H9 (cell line): ENCODE data around the gene AQP7. TPM values are rescaled to one million over a fixed set of nuclear protein-coding genes. Genes with fewer than 3 reads are reported as not detected.

Experiments used
- DNase-seq: peaks from one replicate; pipeline ENCODE4 v3.0.0-alpha.2; 2017
- H2AFZ ChIP-seq: one replicate; pipeline ENCODE4 v1.6.1; 2013; ENCODE audit warnings: mild to moderate bottlenecking, low read length, control low read depth, moderate library complexity
- H2AK5ac ChIP-seq: 2 replicates; pipeline ENCODE4 v1.6.1; 2013; ENCODE audit warnings: low read length, control low read depth, mixed read lengths; ENCODE audit not compliant: insufficient read length
- H2BK120ac ChIP-seq: one replicate; pipeline ENCODE4 v1.6.1; 2013; ENCODE audit warnings: low read depth, mild to moderate bottlenecking, low read length, control low read depth, inconsistent platforms; ENCODE audit not compliant: poor library complexity, severe bottlenecking
- H2BK12ac ChIP-seq: 2 replicates; pipeline ENCODE4 v1.6.1; 2013; ENCODE audit warnings: low read length, control low read depth, mixed read lengths, low read depth; ENCODE audit not compliant: insufficient read length
- H2BK15ac ChIP-seq: 2 replicates; pipeline ENCODE4 v1.6.1; 2013; ENCODE audit warnings: low read depth, low read length, control low read depth
- H2BK20ac ChIP-seq: one replicate; pipeline ENCODE4 v1.6.1; 2013; ENCODE audit warnings: low read depth, mild to moderate bottlenecking, low read length, control low read depth, inconsistent platforms; ENCODE audit not compliant: poor library complexity, severe bottlenecking
- H2BK5ac ChIP-seq: 2 replicates; pipeline ENCODE4 v1.6.1; 2013; ENCODE audit warnings: low read length, control low read depth, mixed read lengths; ENCODE audit not compliant: insufficient read length
- H3K14ac ChIP-seq: 2 replicates; pipeline ENCODE4 v1.6.1; 2013; ENCODE audit warnings: low read length, control low read depth; ENCODE audit not compliant: insufficient read depth
- H3K18ac ChIP-seq: 2 replicates; pipeline ENCODE4 v1.6.1; 2013; ENCODE audit warnings: low read depth, mild to moderate bottlenecking, mixed read lengths, low read length, control low read depth; ENCODE audit not compliant: insufficient read length
- H3K23ac ChIP-seq: 2 replicates; pipeline ENCODE4 v1.6.1; 2013; ENCODE audit warnings: low read length, control low read depth, mixed read lengths, low read depth; ENCODE audit not compliant: insufficient read length
- H3K23me2 ChIP-seq: 2 replicates; pipeline ENCODE4 v1.6.1; 2013; ENCODE audit warnings: low read depth, mild to moderate bottlenecking, mixed read lengths, low read length, control low read depth; ENCODE audit not compliant: insufficient read length, poor library complexity, severe bottlenecking
- H3K27ac ChIP-seq: 2 replicates; pipeline ENCODE4 v1.5.1; 2013; ENCODE audit warnings: low read length, control low read depth, mixed read lengths, low read depth; ENCODE audit not compliant: insufficient read length
- H3K27me3 ChIP-seq: 2 replicates; pipeline ENCODE4 v1.6.1; 2013; ENCODE audit warnings: low read length, control low read depth, inconsistent platforms; ENCODE audit not compliant: insufficient read depth
- H3K4ac ChIP-seq: 2 replicates; pipeline ENCODE4 v1.6.1; 2013; ENCODE audit warnings: low read depth, mild to moderate bottlenecking, control low read depth, inconsistent platforms, low read length, moderate library complexity
- H3K4me1 ChIP-seq: 2 replicates; pipeline ENCODE4 v1.6.1; 2013; ENCODE audit warnings: low read length, control low read depth, inconsistent platforms; ENCODE audit not compliant: insufficient read depth
- H3K4me2 ChIP-seq: 2 replicates; pipeline ENCODE4 v1.6.1; 2013; ENCODE audit warnings: low read length, control low read depth, mixed read lengths; ENCODE audit not compliant: insufficient read length, insufficient read depth
- H3K56ac ChIP-seq: 2 replicates; pipeline ENCODE4 v1.6.1; 2013; ENCODE audit warnings: low read depth, mild to moderate bottlenecking, mixed read lengths, low read length, control low read depth; ENCODE audit not compliant: insufficient read length
- H3K79me1 ChIP-seq: 2 replicates; pipeline ENCODE4 v1.6.1; 2013; ENCODE audit warnings: low read depth, mild to moderate bottlenecking, moderate library complexity, low read length, control low read depth, inconsistent platforms; ENCODE audit not compliant: insufficient read depth, poor library complexity, severe bottlenecking
- H3K79me2 ChIP-seq: 2 replicates; pipeline ENCODE4 v1.6.1; 2013; ENCODE audit warnings: low read length, control low read depth, inconsistent platforms; ENCODE audit not compliant: insufficient read depth
- H3K9ac ChIP-seq: 2 replicates; pipeline ENCODE4 v1.6.1; 2013; ENCODE audit warnings: low read length, control low read depth, mixed read lengths; ENCODE audit not compliant: insufficient read length; ENCODE audit errors: extremely low read depth
- H3K9me3 ChIP-seq: one replicate; pipeline ENCODE4 v1.6.1; 2013; ENCODE audit warnings: low read depth, low read length, inconsistent platforms; ENCODE audit not compliant: control insufficient read depth
- H3T11ph ChIP-seq: one replicate; pipeline ENCODE4 v1.6.1; 2013; ENCODE audit warnings: mild to moderate bottlenecking, low read length, control low read depth, inconsistent platforms
- H4K20me1 ChIP-seq: one replicate; pipeline ENCODE4 v1.6.1; 2013; ENCODE audit not compliant: control insufficient read depth, insufficient read length, insufficient read depth
- H4K5ac ChIP-seq: 2 replicates; pipeline ENCODE4 v1.6.1; 2013; ENCODE audit warnings: low read depth, mild to moderate bottlenecking, mixed read lengths, low read length, control low read depth; ENCODE audit not compliant: insufficient read length
- H4K8ac ChIP-seq: replicated peaks from 2 replicates; pipeline ENCODE4 v1.6.1; 2013; ENCODE audit warnings: low read length, control low read depth, mixed read lengths, low read depth; ENCODE audit not compliant: insufficient read length
- H4K91ac ChIP-seq: 2 replicates; pipeline ENCODE4 v1.6.1; 2013; ENCODE audit warnings: low read depth, mild to moderate bottlenecking, moderate library complexity, mixed read lengths, low read length, control low read depth; ENCODE audit not compliant: insufficient read length
- H3K27ac Mint-ChIP-seq, 3 experiments: 2 replicates in 2 of 3; 3 replicates in 1 of 3; pipeline ENCODE4 v1.8.0; 2020 to 2021; ENCODE audit warnings: mixed read lengths in 3 of 3, mild to moderate bottlenecking in 1 of 3, moderate library complexity in 1 of 3
- H3K27me3 Mint-ChIP-seq: 2 replicates; pipeline ENCODE4 v1.8.0; 2021; ENCODE audit warnings: low read depth, mild to moderate bottlenecking, moderate library complexity, mixed read lengths
- H3K36me3 Mint-ChIP-seq, 3 experiments: 2 replicates in 2 of 3; 3 replicates in 1 of 3; pipeline ENCODE4 v1.8.0; 2020 to 2021; ENCODE audit warnings: low read depth in 3 of 3, mixed read lengths in 3 of 3; ENCODE audit not compliant: insufficient read depth in 1 of 3
- H3K4me1 Mint-ChIP-seq, 2 experiments: 2 replicates each; pipeline ENCODE4 v1.8.0; 2020; ENCODE audit warnings: mixed read lengths in 2 of 2
- H3K4me3 Mint-ChIP-seq, 2 experiments: 2 replicates in 1 of 2; 3 replicates in 1 of 2; pipeline ENCODE4 v1.8.0; 2020 to 2021; ENCODE audit warnings: mild to moderate bottlenecking in 2 of 2, mixed read lengths in 2 of 2, moderate library complexity in 1 of 2
- H3K9me3 Mint-ChIP-seq, 2 experiments: 2 replicates in 1 of 2; 3 replicates in 1 of 2; pipeline ENCODE4 v1.8.0; 2020; ENCODE audit warnings: mild to moderate bottlenecking in 2 of 2, mixed read lengths in 2 of 2, moderate library complexity in 1 of 2
- WGBS: extraction: QIAGEN DNeasy Blood & Tissue Kit; methylation state at CpG from one replicate; pipeline ENCODE4 v1.1.7; 2013; ENCODE audit warnings: missing lambda C conversion rate, low lambda C conversion rate, mixed read lengths; ENCODE audit not compliant: insufficient read length; ENCODE audit errors: extremely low coverage; 5-methylcytosine and 5-hydroxymethylcytosine counted together
- total RNA-seq: library from RNA; stranded (reverse); gene quantifications from 2 replicates; pipeline ENCODE4 v1.2.1, GENCODE V29; 2021
- TF ChIP-seq, protein P1 (sequence below): fragments of 200-600 bp; sonication (generic); conservative IDR thresholded peaks from 3 replicates; pipeline ENCODE4 v1.8.0; 2021; ENCODE audit warnings: antibody characterized with exemption, mild to moderate bottlenecking

Gene AQP7
- total RNA-seq, 1 experiment from 2014 or later = not detected

DNA sequence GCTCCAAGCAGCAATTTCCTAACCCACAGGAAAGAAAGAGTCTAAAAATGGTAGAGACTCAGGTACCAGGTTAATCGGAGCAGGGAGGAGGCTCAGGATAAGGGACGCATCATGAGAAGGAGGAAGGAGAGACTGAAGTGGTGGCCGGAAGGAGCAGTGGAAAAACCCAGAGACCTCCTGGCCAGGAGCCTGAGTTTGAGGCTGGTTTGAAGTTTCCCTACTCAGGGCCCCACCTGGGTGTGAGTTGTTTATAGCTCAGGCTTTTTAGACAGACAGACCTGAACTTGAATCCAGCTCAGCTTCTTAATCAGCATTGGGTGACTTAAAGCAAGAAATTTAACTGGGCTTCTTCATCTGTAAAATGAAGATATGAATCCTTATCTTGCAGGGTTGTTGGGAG is 11.9 kb upstream of the AQP7 start:
- no peak overlapping the region for H4K5ac ChIP-seq
- no peak overlapping the region for H2AFZ ChIP-seq
- H3K18ac ChIP-seq = no peak overlapping the region
- no peak overlapping the region for H2BK15ac ChIP-seq
- H3K79me1 ChIP-seq = no peaks in the 10 kb centered on the region
- no peak overlapping the region for H3K23ac ChIP-seq
- no peak overlapping the region for H4K8ac ChIP-seq
- WGBS = no CpG with 5 or more reads among the region's 3 CpGs
- H2BK5ac ChIP-seq = no peak overlapping the region
- no peaks in the 10 kb centered on the region for H3K79me2 ChIP-seq
- no peaks in the 10 kb centered on the region for H3K9me3 Mint-ChIP-seq
- H2BK12ac ChIP-seq = no peak overlapping the region
- no peak overlapping the region for H4K91ac ChIP-seq
- H3K27ac Mint-ChIP-seq = no peak overlapping the region; a peak in 1 of 7 replicates
- H2BK20ac ChIP-seq = no peak overlapping the region
- H2AK5ac ChIP-seq = no peak overlapping the region
- H3K27me3 Mint-ChIP-seq = peaks cover 5% of the 10 kb centered on the region
- H3K4me2 ChIP-seq = no peak overlapping the region
- H3T11ph ChIP-seq = no peak overlapping the region
- H3K9me3 ChIP-seq = no peaks in the 10 kb centered on the region
- no peak overlapping the region for H3K14ac ChIP-seq
- H3K36me3 Mint-ChIP-seq = no peaks in the 10 kb centered on the region
- H2BK120ac ChIP-seq = no peak overlapping the region
- H3K4me3 Mint-ChIP-seq = no peak overlapping the region
- no peak overlapping the region for H3K56ac ChIP-seq
- H4K20me1 ChIP-seq = no peaks in the 10 kb centered on the region
- H3K4ac ChIP-seq = no peak overlapping the region
- no peak for DNase-seq
- H3K27me3 ChIP-seq = no peaks in the 10 kb centered on the region
- H3K27ac ChIP-seq = no peak overlapping the region
- H3K4me1 ChIP-seq = no peaks in the 10 kb centered on the region
- TF ChIP-seq, protein P1, sequence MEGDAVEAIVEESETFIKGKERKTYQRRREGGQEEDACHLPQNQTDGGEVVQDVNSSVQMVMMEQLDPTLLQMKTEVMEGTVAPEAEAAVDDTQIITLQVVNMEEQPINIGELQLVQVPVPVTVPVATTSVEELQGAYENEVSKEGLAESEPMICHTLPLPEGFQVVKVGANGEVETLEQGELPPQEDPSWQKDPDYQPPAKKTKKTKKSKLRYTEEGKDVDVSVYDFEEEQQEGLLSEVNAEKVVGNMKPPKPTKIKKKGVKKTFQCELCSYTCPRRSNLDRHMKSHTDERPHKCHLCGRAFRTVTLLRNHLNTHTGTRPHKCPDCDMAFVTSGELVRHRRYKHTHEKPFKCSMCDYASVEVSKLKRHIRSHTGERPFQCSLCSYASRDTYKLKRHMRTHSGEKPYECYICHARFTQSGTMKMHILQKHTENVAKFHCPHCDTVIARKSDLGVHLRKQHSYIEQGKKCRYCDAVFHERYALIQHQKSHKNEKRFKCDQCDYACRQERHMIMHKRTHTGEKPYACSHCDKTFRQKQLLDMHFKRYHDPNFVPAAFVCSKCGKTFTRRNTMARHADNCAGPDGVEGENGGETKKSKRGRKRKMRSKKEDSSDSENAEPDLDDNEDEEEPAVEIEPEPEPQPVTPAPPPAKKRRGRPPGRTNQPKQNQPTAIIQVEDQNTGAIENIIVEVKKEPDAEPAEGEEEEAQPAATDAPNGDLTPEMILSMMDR = no peak
- H3K9ac ChIP-seq = no peak overlapping the region
- peaks cover 7 to 13% of the 10 kb centered on the region in 2 experiments for H3K4me1 Mint-ChIP-seq
- H3K23me2 ChIP-seq = no peaks in the 10 kb centered on the region
